GM12892 (cell line): ENCODE data around the gene HTR6.

Experiments
- POLR2A ChIP-seq: IDR thresholded peaks from 2 replicates; pipeline ENCODE4 v1.6.1; 2011; ENCODE audit warnings: low read depth, low read length, control low read depth
- TAF1 ChIP-seq: IDR thresholded peaks from 2 replicates; pipeline ENCODE4 v1.6.1; 2011; ENCODE audit warnings: low read depth, mild to moderate bottlenecking, control low read depth, low read length, borderline replicate concordance

DNA sequence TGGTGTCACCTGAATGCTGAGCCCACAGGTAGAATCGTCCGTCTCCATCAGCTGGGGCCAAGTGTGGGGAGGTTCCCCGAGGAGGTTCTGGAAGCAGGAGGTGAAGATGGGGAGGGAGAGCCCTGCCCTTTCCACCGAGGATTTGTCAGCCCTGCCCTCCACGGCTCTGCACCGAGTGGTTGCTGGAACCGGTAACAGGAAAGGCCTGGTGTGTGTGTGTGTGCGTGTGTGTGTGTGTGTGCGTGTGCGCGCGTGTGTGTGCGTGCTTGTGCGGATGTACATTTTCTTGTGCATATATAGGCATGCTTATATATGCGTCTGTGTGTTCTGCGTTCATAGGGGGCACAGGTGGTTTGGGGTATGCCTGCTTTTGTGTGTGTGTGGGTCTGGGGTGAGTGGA is 17.0 kb upstream of the HTR6 start:
- TF ChIP-seq TAF1: no peak
- TF ChIP-seq POLR2A: no peak
